PC-9 (cell line): ENCODE results near the gene RHD.

Experiments
- EZH2 ChIP-seq: fragments of 200-600 bp; sonication (generic); IDR thresholded peaks from 2 replicates; pipeline ENCODE4 v1.8.0; 2017; ENCODE audit warnings: antibody characterized with exemption, low read depth
- TF ChIP-seq, protein P1 (sequence below): fragments of 200-600 bp; sonication (generic); conservative IDR thresholded peaks from 2 replicates; pipeline ENCODE4 v1.6.1; 2017; ENCODE audit warnings: mixed run types, antibody characterized with exemption, mild to moderate bottlenecking, moderate library complexity

DNA sequence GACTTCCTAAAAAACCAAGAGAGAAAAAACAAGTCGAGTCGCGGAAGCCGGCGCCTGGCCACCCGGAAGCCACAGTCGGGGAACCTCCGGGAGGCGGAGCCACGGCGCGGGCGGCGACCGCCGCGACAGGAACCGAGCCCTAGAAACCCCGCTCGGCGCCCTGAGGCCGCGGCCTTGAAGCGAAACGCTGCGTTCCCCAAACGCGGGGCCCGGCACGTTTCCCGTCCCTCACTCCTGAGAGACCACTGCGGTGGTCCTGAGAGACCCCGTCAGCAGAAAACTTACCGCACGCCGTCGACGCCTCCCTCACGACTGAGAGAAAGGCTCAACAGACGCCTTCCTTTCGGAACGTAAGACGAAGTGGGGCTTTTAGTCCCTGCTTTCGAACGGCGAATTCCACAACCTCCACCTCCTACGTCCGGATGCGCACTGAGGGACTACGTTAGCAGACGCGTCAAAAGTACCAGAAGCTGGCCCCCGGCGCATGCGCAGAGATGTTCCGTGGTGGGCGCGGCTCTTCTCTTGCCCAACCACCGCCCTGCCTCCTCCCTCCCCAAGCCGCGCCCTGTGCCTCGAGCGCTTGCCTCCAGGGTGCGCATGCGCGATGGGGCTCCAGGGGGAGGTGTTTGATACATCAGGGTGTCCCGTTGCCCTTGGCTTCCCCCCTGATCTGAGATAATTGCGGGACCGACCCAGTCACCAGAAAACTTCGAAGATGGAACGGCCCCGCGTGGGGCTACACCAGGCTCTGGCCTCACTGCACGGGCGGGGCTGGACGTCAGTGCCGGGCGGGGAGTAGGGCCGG, 25.1 kb upstream of the RHD start, which contains the start of gene RSRP1:
- TF ChIP-seq, protein P1, sequence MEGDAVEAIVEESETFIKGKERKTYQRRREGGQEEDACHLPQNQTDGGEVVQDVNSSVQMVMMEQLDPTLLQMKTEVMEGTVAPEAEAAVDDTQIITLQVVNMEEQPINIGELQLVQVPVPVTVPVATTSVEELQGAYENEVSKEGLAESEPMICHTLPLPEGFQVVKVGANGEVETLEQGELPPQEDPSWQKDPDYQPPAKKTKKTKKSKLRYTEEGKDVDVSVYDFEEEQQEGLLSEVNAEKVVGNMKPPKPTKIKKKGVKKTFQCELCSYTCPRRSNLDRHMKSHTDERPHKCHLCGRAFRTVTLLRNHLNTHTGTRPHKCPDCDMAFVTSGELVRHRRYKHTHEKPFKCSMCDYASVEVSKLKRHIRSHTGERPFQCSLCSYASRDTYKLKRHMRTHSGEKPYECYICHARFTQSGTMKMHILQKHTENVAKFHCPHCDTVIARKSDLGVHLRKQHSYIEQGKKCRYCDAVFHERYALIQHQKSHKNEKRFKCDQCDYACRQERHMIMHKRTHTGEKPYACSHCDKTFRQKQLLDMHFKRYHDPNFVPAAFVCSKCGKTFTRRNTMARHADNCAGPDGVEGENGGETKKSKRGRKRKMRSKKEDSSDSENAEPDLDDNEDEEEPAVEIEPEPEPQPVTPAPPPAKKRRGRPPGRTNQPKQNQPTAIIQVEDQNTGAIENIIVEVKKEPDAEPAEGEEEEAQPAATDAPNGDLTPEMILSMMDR, result no peak
- TF ChIP-seq EZH2, result no peak
